GM12891 (cell line): ENCODE results near the gene PMFBP1.

Experiments used
- POLR2AphosphoS5 ChIP-seq: IDR thresholded peaks from 2 replicates; pipeline ENCODE4 v1.6.1; 2011; ENCODE audit warnings: low read depth, low read length, control low read depth
- TAF1 ChIP-seq: IDR thresholded peaks from 2 replicates; pipeline ENCODE4 v1.6.1; 2011; ENCODE audit warnings: low read depth, low read length, control low read depth

- no peak for TF ChIP-seq TAF1
- no peak for TF ChIP-seq POLR2AphosphoS5
Observed at GRCh38 chr16:72220875-72221629, 49.1 kb upstream of the PMFBP1 start.
